Measurements from ENCODE around the gene GRIPAP1. TPM values are rescaled to one million over a fixed set of nuclear protein-coding genes. Genes with fewer than 3 reads are reported as not detected.

Gene GRIPAP1
- total and polyA plus RNA-seq, 2 of the 13 experiments (the other 11 are each of a cell fraction or from before 2014, with no cell fraction given) = 16.1 to 22.6 TPM

DNA sequence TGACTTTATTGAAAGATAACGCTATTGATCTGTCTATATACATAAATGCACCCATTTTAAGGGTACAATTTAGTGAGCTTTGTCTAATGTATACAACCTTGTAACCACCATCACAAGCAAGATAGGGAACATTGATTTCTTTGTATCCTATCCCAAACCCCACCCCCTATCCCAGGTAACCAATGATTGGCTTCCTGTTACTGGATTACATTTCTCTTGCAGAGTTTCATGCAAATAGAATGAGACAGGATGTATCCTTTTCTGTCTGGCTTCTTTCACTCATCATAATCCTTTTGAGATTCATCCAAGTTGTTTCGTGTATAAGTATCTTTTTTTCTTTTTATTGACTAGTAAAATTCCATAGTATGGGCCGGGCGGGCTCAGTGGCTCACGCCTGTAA lies 1.6 kb upstream of the GRIPAP1 start (continued):
- TF ChIP-seq ZNF562 (CRISPR knock-in tag; IDR thresholded peaks at IDR 0.05; ENCODE audit: borderline replicate concordance) (no peak), SOX5 (CRISPR knock-in tag; IDR thresholded peaks at IDR 0.05; ENCODE audit: borderline replicate concordance) (no peak), ZNF251 (CRISPR knock-in tag; IDR thresholded peaks at IDR 0.05) (no peak), HMG20B (CRISPR knock-in tag; conservative IDR thresholded peaks at IDR 0.05) (no peak), SALL2 (CRISPR knock-in tag; IDR thresholded peaks at IDR 0.05) (no peak), SIN3A (IDR thresholded peaks at IDR 0.05; ENCODE audit: borderline replicate concordance, low read depth, low read length) (no peak), PLRG1 (conservative IDR thresholded peaks at IDR 0.05) (no peak)
- TF ChIP-seq, protein P1, sequence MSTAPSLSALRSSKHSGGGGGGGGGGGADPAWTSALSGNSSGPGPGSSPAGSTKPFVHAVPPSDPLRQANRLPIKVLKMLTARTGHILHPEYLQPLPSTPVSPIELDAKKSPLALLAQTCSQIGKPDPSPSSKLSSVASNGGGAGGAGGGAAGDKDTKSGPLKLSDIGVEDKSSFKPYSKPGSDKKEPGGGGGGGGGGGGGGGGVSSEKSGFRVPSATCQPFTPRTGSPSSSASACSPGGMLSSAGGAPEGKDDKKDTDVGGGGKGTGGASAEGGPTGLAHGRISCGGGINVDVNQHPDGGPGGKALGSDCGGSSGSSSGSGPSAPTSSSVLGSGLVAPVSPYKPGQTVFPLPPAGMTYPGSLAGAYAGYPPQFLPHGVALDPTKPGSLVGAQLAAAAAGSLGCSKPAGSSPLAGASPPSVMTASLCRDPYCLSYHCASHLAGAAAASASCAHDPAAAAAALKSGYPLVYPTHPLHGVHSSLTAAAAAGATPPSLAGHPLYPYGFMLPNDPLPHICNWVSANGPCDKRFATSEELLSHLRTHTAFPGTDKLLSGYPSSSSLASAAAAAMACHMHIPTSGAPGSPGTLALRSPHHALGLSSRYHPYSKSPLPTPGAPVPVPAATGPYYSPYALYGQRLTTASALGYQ (CRISPR knock-in tag; IDR thresholded peaks at IDR 0.05) = no peak

DNA sequence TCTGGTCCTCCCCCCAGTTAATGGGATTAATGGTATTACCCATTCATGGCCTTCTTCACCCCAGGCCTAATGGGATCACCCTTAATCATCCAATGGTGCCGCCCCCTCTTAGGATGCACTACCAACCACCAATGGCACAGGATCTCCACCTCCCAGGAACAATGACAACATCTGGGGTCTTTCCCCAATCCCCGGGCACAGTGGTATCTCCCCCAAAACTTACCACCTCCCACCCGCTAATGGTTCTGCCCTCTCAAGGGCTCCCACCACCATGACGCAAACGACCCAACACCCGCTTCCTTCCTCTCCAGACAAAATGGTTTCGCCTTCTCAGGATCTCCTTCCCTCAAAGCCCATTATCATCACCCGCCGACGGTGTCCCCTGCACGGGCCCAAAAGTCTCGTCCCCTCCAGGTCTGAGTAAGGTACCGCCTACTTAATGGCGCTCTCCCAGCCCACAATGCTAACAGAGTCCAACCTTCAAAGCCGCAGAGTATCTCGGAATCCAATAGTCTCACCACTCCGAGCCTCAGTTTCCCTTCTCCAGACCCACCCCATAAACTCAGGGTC lies 458 bp downstream of the GRIPAP1 start:
- Histone ChIP-seq H4K20me1 (ENCODE audit: insufficient read depth, low read length) (no peaks in the 10 kb centered on the region), H3K4me2 (ENCODE audit: low read depth, low read length) (peak overlapping the region; percentile 81), H3K4me3 (replicated peaks in 1 of 3; ENCODE audit: insufficient read depth in 1 of 3, low read depth in 2 of 3, low read length in 3 of 3) (peak overlapping the region; percentile 64 to 86 (median 75)), H3K9me3 (ENCODE audit: low read length) (no peaks in the 10 kb centered on the region), H3K9ac (ENCODE audit: insufficient read depth, low read depth, low read length) (peak overlapping the region; percentile 97), H3K27me3 (ENCODE audit: control insufficient read depth in 1 of 2, insufficient read depth in 2 of 2, low read length in 2 of 2) (no peaks in the 10 kb centered on the region), H3K79me2 (ENCODE audit: insufficient read depth, low read length) (peaks cover 7% of the 10 kb centered on the region), H3K4me1 (ENCODE audit: insufficient read depth, low read length) (peaks cover 18% of the 10 kb centered on the region), H3K36me3 (replicated peaks in 1 of 2; ENCODE audit: control insufficient read depth in 1 of 2, insufficient read depth in 2 of 2, low read length in 2 of 2) (peaks cover 1 to 13% of the 10 kb centered on the region in 2 experiments; a peak in 2 of 5 replicates), H3K27ac (ENCODE audit: extremely low read length, insufficient read depth, low read length) (peak overlapping the region; percentile 99), H2AFZ (ENCODE audit: low read length) (no peak overlapping the region)
- ATAC-seq (peak; percentile 59), DNase-seq (ENCODE audit: low spot score) (peak; percentile 1), FAIRE-seq (no peak)
- intact Hi-C loops (cut with micrococcal nuclease; ENCODE audit: unreplicated experiment) (loop anchor here (1.0 kb wide), 1 partner anchor 43 kb away; no protein-coding TSS in a partner anchor), in situ Hi-C loops (cut with HindIII; ENCODE audit: extremely low pct_ligation_motif_present, low pct_unique_long_range_greater_than_20kb) (no loop called here)
- TSS peak; percentile 51 for BruUV-seq (replicated peaks)
- POLR2A ChIA-PET = interaction anchor here (0.8 to 1.8 kb wide), 11 partner anchors 14 to 325 kb away, joined by 3 to 12 read pairs (median 3); partner anchors contain the start of genes OTUD5, PQBP1, TFE3 and TIMM17B
- CTCF ChIA-PET (ENCODE audit: low intra/inter-chr PET ratio, low total read pairs) = no interaction called here
- 0 out of 2 replicates have a peak, but pooled peaks have one; percentile 11 for TF ChIP-seq AHR (CRISPR knock-in tag; IDR thresholded peaks at IDR 0.05)
- no peak for TF ChIP-seq ZFP1 (CRISPR knock-in tag; IDR thresholded peaks at IDR 0.05)
- TF ChIP-seq ASH2L (IDR thresholded peaks at IDR 0.05; ENCODE audit: insufficient read length, low read depth, low read length) = peak; percentile 8
- 3% methylated on average over 13 of the region's 17 CpGs for WGBS (ENCODE audit: low lambda C conversion rate)
